Activated CD4-positive, alpha-beta T cell treated with anti-CD3 and anti-CD28 coated beads, Interleukin-2, amount 50 U/mL, for 24 hours (primary cell): Measurements from ENCODE around the gene CD99L2.
"Not testable (repeated sequence)": the region's sequence is repeated elsewhere in the genome, so short reads cannot be mapped to it uniquely, and the experiment has no call there.

Experiments used
- DNase-seq, 2 donors: peaks; one replicate each; pipeline ENCODE4 v3.0.0-alpha.2; 2020; ENCODE audit warnings: low read depth in 1 of 2, low spot score in 1 of 2

Gene CD99L2

GRCh38 chrX:150857453-150857852, 41.0 kb downstream of the CD99L2 start:
- no peak for DNase-seq

- DNase-seq, result no peak
Measured at GRCh38 chrX:150856785-150857184, 41.7 kb downstream of the CD99L2 start.

DNA sequence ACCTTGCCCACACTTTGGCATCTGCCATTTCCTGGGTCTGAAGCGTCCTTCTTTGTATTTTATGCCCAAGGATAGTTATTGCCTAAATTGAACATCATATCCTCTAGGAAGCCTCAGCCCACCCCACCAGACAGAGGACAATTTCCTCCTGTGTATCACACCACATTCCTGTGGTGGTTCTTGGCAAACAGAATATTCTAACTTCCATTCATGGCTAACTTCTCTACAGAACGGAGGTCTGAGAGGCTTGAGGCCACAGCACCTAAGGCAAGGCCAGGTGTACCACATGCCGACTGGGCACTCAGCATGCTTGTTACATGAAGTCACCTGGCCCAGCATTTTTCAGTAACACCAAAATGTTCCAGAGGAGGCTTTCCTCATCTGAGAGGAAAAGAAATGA, 42.4 kb downstream of the CD99L2 start:
- DNase-seq, result no peak

DNA sequence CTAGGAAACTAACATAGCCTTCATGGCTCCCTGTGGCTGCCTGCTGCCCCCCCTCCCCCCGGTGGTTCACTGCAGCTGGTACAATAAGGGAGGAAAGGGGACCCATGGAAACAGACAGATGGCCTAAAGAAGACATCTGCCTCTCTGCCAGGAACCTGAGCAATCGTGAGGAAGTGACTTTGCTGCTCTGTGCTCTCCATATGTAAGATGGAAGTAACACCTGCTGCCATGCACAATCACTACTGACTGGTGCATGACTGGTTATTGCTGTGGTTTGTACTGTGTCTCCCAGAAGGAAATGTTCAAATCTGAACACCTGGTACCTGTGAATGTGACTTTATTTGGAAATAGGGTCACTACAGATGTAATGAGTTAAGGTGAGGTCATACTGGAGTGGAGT, 43.6 kb downstream of the CD99L2 start:
- no peak for DNase-seq

- DNase-seq, result no peak
Measured at GRCh38 chrX:150849996-150850720, 48.3 kb downstream of the CD99L2 start.

DNA sequence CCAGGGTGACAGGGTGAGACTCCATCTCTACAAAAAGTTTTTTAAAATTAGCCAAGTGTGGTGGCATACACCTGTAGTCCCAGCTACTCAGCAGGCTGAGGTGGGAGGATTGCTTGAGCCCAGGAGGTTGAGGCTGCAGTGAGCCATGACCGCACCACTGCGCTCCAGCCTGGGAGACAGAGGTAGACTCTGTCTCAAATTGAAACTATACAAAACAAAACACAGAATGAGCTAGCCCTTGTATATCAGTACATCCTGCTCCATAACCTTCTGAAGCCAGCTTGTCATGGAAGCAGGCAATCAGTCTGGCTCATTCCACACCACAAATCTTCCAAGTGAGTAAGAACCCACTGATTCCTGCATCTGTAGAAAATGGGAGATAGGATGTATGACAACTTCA, 49.0 kb downstream of the CD99L2 start:
- DNase-seq, result no peak

- DNase-seq, result no peak
Measured at GRCh38 chrX:150848914-150849365, 49.5 kb downstream of the CD99L2 start.

- no peak for DNase-seq
Measured at GRCh38 chrX:150847088-150847487, 51.4 kb downstream of the CD99L2 start.

DNA sequence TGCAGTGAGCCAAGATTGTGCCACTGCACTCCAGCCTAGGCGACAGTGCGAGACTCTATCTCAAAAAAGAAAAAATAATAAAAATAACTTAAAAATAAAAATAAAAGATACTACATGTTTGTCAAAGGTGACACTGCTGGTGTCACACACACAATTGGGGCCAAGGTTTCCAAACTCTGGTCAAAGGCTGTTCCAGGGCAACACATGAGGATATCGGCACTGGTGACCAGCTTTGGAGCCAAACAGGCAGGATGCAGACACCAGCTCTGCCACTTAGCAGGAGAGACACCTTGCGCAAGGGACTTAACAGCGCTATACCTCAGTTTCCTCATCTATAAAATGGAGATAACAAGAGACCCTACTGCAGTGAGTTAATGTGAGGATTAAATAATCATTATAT, 52.3 kb downstream of the CD99L2 start:
- no peak for DNase-seq

DNA sequence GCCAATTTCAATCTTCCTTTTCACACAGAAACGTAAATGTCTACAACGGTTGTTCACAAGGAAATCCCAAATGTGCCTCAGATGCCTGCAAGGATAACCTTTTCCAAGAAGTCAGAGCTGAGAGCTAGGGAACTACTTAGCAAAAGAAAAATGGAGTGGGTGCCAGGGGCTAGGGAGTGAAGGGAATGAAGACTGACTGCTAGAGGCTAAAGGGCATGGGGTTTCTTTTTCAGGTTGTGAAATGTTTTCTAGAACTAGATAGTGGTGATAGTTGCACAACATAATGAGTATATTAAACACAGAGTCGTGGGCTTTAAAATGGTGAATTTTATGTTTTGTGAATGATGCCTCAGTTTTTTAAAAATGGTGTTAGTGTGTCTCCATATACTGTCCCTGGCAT, 53.4 kb downstream of the CD99L2 start:
- no peak for DNase-seq

GRCh38 chrX:150844016-150844415, 54.5 kb downstream of the CD99L2 start:
- DNase-seq, result no peak

GRCh38 chrX:150842198-150842685, 56.2 kb downstream of the CD99L2 start:
- DNase-seq, result no peak

DNA sequence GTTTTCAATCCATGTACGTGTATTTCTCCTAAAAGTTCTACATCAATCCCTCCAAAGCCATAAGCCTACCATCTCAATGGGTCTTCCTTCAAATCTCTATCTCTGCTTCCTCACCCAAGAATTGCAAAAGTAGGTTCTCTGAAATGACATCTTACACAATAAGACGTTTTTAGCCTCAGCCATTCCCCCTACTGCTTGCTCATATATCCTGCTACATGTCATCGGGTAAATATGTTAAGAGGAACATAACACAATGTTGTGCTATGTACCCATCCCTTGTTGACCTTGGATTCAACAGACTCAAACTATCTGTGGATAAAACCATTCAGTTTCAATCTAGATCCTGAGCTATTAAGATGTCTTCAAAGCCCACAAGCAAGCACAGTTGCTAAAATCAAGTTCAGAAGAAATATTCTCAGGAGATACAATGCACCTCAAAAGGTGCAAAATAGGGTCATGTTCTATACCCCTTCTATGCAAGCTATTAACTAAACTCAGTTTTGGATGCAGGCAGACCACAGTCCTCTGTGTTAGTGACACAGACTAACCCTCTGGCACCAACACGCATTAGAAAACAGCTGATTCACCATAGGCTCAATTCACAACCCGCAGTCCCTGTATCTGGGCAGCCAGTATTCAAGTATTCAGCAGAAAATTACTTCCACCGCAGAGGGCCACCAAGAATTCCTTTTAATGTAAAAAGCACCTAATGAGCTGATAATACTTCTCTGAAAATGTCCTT, 56.8 kb downstream of the CD99L2 start:
- DNase-seq, result no peak

GRCh38 chrX:150837845-150838244, 60.6 kb downstream of the CD99L2 start:
- no peak for DNase-seq

GRCh38 chrX:150834695-150835094, 63.8 kb downstream of the CD99L2 start:
- no peak for DNase-seq

GRCh38 chrX:150833454-150834056, 64.9 kb downstream of the CD99L2 start:
- no peak for DNase-seq

GRCh38 chrX:150831863-150832262, 66.6 kb downstream of the CD99L2 start:
- no peak for DNase-seq

DNA sequence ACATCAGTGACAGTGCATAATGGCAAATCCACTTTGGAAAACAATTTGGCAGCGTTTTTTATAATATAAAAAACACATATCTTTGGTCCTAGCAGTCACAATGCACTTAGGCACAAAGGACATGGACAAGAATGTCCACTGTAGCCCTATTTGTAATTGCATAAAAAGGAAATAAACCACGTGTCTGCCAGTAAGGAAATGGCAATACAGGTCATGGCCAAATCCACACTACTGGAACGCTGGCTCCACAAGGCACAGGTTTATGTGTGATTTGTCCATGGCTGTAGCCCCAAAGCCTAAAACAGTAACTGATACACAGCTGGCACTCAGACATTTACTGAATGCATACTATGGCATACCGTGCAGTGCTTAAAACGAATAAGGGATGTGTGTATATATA, 69.7 kb downstream of the CD99L2 start:
- DNase-seq, result no peak

DNA sequence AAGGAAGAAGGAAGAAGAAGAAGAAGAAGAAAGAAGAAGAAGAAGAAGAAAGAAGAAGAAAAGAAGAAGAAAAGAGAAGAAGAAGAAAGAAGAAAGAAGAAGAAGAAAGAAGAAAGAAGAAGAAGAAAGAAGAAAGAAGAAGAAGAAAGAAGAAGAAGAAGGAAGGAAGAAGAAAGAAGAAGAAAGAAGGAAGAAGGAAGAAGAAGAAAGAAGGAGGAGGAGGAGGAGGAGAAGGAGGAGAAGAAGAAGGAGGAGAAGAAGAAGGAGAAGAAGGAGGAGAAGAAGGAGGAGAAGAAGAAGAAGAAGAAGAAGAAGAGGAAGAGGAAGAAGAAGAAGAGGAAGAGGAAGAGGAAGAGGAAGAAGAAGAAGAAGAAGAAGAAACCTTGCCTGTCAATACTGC, 74.1 kb downstream of the CD99L2 start:
- DNase-seq, result not testable (repeated sequence)

GRCh38 chrX:150823826-150824225, 74.6 kb downstream of the CD99L2 start:
- not testable (repeated sequence) for DNase-seq

DNA sequence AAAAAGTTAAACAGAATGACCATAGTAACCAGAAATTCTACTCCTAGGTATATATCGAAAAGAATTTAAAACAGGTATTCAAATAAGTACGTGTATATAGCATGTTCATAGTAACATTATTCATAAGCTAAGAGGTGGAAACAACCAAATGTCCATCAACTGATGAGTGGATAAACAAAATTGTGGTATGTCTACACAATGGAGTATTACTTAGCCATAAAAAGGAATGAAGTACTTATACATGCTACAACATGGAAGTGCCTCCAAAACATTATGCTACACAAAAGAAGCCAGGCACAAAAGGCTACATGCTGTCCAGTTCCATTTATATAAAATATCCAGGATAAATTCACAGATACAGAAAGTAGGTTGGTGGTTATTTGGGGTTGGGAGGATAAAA, 76.5 kb downstream of the CD99L2 start:
- DNase-seq, result no peak

DNA sequence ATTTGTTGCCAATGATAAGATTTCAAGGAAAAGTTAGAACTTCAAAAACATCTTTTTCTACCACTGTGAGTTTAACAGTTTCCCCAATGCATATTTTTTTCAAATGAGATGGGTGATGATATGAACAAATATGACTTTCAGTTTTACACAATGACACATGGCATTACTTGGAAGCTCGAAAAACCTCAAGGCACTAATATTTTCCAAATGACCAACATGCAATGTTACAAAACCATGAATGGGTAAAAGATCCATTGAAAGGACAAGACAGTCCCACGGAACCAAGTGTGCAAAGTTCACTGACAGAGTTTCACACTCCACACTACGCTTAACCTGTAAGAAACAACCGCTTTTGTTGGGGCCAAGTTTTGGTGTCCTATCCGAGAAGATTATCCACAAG, 84.5 kb downstream of the CD99L2 start:
- no peak for DNase-seq
